Measurements from ENCODE around the gene SLC30A5. TPM values are rescaled to one million over a fixed set of nuclear protein-coding genes. Genes with fewer than 3 reads are reported as not detected.
A peak's percentile ranks its signal among the peaks of the same experiment; 100 is the strongest.
"Not testable (repeated sequence)": the region's sequence is repeated elsewhere in the genome, so short reads cannot be mapped to it uniquely, and the experiment has no call there.

The SLC30A5 gene
- total RNA-seq, 1 experiment from 2014 or later, result 61.8 TPM

DNA sequence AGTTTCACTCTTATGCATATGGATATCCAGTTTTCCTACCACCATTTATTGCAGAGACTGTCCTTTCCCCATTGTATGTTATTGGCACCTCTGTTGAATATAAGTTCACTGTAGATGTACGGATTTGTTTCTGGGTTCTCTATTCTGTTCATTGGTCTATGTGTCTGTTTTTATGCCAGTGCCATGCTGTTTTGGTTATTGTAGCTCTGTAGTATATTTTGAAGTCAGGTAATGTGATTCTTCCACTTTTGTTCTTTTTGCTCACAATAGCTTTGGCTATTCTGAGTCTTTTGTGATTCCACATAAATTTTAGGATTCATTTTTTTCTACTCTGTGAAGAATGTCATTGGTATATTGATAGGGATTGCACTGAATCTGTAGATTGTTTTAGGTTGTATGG is 47.0 kb downstream of the SLC30A5 start:
- TF ChIP-seq, protein P1, sequence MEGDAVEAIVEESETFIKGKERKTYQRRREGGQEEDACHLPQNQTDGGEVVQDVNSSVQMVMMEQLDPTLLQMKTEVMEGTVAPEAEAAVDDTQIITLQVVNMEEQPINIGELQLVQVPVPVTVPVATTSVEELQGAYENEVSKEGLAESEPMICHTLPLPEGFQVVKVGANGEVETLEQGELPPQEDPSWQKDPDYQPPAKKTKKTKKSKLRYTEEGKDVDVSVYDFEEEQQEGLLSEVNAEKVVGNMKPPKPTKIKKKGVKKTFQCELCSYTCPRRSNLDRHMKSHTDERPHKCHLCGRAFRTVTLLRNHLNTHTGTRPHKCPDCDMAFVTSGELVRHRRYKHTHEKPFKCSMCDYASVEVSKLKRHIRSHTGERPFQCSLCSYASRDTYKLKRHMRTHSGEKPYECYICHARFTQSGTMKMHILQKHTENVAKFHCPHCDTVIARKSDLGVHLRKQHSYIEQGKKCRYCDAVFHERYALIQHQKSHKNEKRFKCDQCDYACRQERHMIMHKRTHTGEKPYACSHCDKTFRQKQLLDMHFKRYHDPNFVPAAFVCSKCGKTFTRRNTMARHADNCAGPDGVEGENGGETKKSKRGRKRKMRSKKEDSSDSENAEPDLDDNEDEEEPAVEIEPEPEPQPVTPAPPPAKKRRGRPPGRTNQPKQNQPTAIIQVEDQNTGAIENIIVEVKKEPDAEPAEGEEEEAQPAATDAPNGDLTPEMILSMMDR (IDR thresholded peaks at IDR 0.05; ENCODE audit: unreplicated experiment), result no peak
- intact Hi-C loops (cut with micrococcal nuclease), result no loop called here
- no peak for DNase-seq (ENCODE audit: unreplicated experiment)
- no peaks in the 10 kb centered on the region for H3K9me3 Mint-ChIP-seq (ENCODE audit: unreplicated experiment)
- H3K36me3 Mint-ChIP-seq (ENCODE audit: insufficient read depth, unreplicated experiment), result peaks cover 6% of the 10 kb centered on the region
- H3K27ac Mint-ChIP-seq (ENCODE audit: low read depth, unreplicated experiment), result no peak overlapping the region
- no peaks in the 10 kb centered on the region for H3K4me1 Mint-ChIP-seq (ENCODE audit: insufficient read depth, unreplicated experiment)
- POLR2A ChIA-PET, result interaction anchor here (0.6 to 0.9 kb wide), 2 partner anchors 10 to 17 kb away, joined by 3 to 5 read pairs; no protein-coding TSS in a partner anchor
- BruUV-seq (replicated peaks), result no TSS peak
- CTCF ChIA-PET, result interaction anchor here (1.4 kb wide), 1 partner anchor 11 kb away, joined by 5 read pairs; no protein-coding TSS in a partner anchor
- no peaks in the 10 kb centered on the region for H3K27me3 Mint-ChIP-seq (ENCODE audit: insufficient read depth, unreplicated experiment)
- no peak overlapping the region for H3K4me3 Mint-ChIP-seq (ENCODE audit: unreplicated experiment)

DNA sequence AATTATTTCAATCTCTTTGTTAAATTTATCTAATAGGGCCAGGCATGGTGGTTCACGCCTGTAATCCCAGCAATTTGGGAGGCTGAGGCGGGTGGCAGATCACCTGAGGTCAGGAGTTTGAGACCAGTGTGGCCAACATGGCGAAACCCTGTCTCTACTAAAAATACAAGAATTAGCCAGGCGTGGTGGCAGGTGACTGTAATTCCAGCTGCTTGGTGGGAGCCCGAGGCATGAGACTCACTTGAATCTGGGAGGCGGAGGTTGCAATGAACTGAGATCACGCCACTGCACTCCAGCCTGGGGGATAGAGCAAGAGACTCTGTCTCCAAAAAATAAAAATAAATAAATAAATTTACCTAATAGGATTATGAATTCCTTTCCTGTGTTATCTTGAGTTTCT is 54.8 kb downstream of the SLC30A5 start:
- H3K27ac Mint-ChIP-seq (ENCODE audit: low read depth, unreplicated experiment); H3K9me3 Mint-ChIP-seq (ENCODE audit: unreplicated experiment); H3K27me3 Mint-ChIP-seq (ENCODE audit: insufficient read depth, unreplicated experiment); H3K4me1 Mint-ChIP-seq (ENCODE audit: insufficient read depth, unreplicated experiment); BruUV-seq (replicated peaks); DNase-seq (ENCODE audit: unreplicated experiment); H3K36me3 Mint-ChIP-seq (ENCODE audit: insufficient read depth, unreplicated experiment); H3K4me3 Mint-ChIP-seq (ENCODE audit: unreplicated experiment); intact Hi-C loops (cut with micrococcal nuclease): not testable (repeated sequence)
- ChIA-PET POLR2A (interaction anchor here (1.4 to 1.6 kb wide), 2 partner anchors 18 to 19 kb away, joined by 4 to 5 read pairs; no protein-coding TSS in a partner anchor), CTCF (interaction anchor here (1.7 kb wide), 1 partner anchor 55 kb away, joined by 8 read pairs; no protein-coding TSS in a partner anchor)

DNA sequence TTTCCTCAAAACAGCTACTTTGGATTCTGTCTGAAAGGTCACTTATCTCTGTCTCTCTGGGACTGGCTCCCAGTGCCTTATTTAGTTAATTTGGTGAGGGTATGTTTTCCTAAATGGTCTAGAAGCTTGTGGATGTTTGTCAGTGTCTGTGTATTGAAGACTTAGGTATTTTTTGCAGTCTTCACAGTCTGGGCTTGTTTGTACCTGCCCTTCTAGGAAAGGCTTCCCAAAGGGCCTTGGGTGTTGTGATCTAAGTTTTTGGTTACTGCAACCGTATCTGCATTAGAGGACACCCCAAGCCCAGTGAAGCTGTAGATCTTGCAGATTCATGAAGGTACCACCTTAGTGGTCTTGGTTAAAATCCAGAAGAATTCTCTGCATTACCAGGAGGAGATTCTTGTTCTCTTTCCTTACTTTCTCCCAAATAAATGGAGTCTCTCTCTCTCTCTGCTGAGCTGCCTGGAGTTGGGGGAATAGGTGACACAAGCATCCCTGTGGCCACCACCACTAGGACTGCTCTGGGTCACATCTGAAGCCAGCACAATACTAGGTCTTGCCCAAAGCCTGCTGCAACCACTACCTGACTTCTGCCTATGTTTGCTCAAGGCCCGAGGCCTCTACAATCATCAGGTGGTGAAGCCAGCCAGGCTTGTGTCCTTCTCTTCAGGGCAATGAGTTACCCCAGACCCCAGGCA is 55.3 kb downstream of the SLC30A5 start:
- intact Hi-C loops (cut with micrococcal nuclease), result no loop called here
- peak overlapping the region; percentile 64 for H3K27ac Mint-ChIP-seq (ENCODE audit: low read depth, unreplicated experiment)
- H3K9me3 Mint-ChIP-seq (ENCODE audit: unreplicated experiment), result no peaks in the 10 kb centered on the region

DNA sequence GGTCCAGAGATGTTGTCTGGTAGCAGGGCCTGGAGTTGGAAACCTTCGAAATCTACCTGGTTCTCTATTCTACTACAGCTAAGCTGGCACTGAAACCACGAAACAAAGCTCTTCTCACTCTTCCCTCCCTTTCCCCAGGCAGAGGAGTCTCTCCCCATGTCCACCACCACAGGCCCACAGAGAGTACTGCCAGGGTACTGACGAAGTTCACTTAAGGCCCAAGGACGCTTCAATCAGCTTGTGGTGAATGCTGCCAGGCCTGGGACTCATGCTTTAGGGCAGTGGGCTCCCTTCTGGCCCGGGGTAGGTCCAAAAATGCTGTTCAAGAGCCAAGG is 55.8 kb downstream of the SLC30A5 start:
- no peak for DNase-seq (ENCODE audit: unreplicated experiment)
- Mint-ChIP-seq H3K9me3 (ENCODE audit: unreplicated experiment) (no peaks in the 10 kb centered on the region), H3K27me3 (ENCODE audit: insufficient read depth, unreplicated experiment) (no peaks in the 10 kb centered on the region), H3K27ac (ENCODE audit: low read depth, unreplicated experiment) (peak overlapping the region; percentile 64), H3K4me1 (ENCODE audit: insufficient read depth, unreplicated experiment) (peaks cover 5% of the 10 kb centered on the region), H3K36me3 (ENCODE audit: insufficient read depth, unreplicated experiment) (no peaks in the 10 kb centered on the region), H3K4me3 (ENCODE audit: unreplicated experiment) (no peak overlapping the region)
- no TSS peak for BruUV-seq (replicated peaks)
- intact Hi-C loops (cut with micrococcal nuclease), result no loop called here
- TF ChIP-seq, protein P1 (IDR thresholded peaks at IDR 0.05; ENCODE audit: unreplicated experiment), result no peak
- ChIA-PET CTCF (interaction anchor here (0.6 to 1.7 kb wide), 4 partner anchors 8 to 183 kb away, joined by 3 to 8 read pairs (median 3); no protein-coding TSS in a partner anchor), POLR2A (interaction anchor here (1.4 to 1.6 kb wide), 2 partner anchors 17 to 18 kb away, joined by 4 to 5 read pairs; no protein-coding TSS in a partner anchor)

More for the DNA sequence above, 55.3 kb downstream of the SLC30A5 start:
- H3K4me1 Mint-ChIP-seq (ENCODE audit: insufficient read depth, unreplicated experiment), result peaks cover 5% of the 10 kb centered on the region
- H3K27me3 Mint-ChIP-seq (ENCODE audit: insufficient read depth, unreplicated experiment), result no peaks in the 10 kb centered on the region
- no peaks in the 10 kb centered on the region for H3K36me3 Mint-ChIP-seq (ENCODE audit: insufficient read depth, unreplicated experiment)
- H3K4me3 Mint-ChIP-seq (ENCODE audit: unreplicated experiment), result no peak overlapping the region
- ChIA-PET CTCF (interaction anchor here (0.6 to 1.7 kb wide), 3 partner anchors 9 to 56 kb away, joined by 3 to 8 read pairs (median 3); no protein-coding TSS in a partner anchor), POLR2A (interaction anchor here (1.4 to 1.6 kb wide), 2 partner anchors 17 to 18 kb away, joined by 4 to 5 read pairs; no protein-coding TSS in a partner anchor)
- DNase-seq (ENCODE audit: unreplicated experiment), result no peak
- TF ChIP-seq, protein P1 (IDR thresholded peaks at IDR 0.05; ENCODE audit: unreplicated experiment), result no peak
- BruUV-seq (replicated peaks), result no TSS peak
